ENCODE measurements around the gene SETBP1.

SETBP1 gene

DNA sequence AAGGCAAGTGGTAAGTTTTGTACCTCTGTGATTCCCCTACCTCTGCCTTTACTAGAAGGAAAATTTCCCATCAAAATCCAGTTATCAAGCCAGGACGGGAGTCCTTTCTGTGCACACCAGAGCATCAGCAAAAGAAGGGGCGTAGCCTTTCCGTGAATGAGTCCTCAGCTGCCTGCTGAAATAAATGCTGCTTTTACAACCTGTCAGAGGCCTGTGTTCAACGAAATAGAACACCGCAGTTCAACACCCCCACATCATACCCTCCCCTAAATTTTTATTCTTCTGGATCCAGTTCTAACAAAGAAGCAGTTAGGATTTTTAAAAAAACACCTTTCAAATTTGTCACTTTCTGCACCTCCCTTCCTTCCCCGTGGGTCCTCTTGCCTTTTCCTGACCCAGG, 135.8 kb downstream of the SETBP1 start:
- DNase-seq (ENCODE audit: low spot score): no peak

DNA sequence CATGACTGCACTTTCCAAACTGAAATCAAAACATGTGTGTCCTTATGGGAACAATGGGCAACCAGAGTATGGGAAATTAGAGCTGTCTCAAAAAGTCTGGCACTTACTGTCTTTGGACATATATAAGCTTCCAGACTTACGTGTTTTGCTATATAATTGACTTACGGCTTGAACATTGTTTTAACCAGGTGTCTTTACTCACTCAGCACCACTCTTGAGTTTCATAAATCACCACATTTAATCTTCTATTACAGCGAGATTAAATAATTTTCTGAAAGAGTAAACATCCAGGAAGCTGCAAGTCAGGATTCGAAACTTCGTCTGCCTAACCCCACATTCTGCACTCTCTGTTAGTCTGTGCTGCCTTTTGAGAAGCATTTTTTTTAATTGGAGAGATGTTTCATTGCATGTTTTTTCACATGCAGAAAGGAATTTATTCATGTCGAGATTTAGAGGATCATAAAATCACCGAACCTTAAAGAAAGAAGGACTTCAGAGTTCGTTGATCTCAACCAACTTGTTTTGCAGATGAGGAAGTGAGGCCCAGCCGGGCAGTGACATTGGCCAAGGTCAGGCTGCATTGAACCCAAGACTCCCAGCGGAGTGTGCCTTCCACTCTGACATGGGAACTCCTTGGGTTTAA, 137.3 kb downstream of the SETBP1 start:
- DNase-seq (ENCODE audit: low spot score): no peak

DNA sequence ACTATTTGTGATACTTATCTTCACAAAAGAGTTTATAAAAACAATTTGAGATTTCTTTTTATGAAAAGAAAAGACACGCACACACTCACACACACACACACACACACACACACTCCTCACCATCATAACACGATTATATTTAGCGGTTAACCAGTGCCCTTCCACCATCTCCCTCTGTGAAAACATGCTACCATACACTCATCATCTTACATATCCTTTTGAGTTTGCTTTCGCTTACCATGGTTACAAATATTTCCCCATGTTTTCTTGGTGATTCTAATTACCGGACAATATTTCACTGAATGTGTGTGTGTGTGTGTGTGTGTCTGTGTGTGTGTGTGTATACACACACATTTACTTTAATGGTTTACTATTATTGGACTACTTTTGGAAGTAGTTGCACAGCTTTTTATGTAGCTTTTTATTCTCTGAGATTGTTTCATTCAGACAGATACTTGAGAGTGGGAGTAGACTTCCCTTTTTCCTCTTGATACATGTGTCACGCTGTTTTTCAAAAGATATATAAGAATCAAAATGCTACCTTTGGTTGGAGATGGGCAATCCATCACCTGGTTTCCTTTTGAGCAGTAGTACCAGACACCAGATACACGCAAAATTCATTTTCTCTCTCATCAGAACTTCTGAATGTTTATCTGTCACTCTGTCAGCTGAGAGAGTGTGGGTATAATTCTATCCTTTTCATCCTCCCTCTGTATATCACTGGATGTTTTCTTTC, 138.1 kb downstream of the SETBP1 start:
- no peak for DNase-seq (ENCODE audit: low spot score)

DNA sequence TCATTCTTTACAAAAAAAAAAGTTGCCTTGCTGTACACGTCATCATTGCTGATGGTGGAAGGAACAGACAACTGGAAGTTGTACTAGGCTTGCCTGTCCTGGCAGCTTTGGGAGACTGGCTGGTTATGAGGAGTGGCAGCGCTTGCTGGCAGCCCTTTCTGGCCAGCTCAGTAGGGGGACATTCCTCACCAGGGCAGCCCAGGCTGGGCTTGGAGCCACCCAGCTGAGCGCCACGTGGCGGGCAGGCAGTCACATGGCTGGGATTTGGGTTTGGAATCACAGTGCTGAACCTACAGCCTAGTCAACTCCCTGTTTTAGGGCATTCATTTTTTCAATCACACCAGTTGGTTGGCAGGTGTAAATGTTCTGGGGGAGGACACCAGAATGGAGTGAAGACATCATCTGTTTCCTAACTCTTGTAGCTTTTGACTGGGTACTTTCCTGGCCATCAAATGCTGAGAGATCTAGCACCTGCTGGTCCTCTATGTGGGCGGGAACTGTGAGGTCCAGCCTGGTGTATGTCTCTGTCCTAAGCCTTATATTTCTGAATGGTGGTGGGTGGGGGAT, 139.3 kb downstream of the SETBP1 start:
- no peak for DNase-seq (ENCODE audit: low spot score)

DNA sequence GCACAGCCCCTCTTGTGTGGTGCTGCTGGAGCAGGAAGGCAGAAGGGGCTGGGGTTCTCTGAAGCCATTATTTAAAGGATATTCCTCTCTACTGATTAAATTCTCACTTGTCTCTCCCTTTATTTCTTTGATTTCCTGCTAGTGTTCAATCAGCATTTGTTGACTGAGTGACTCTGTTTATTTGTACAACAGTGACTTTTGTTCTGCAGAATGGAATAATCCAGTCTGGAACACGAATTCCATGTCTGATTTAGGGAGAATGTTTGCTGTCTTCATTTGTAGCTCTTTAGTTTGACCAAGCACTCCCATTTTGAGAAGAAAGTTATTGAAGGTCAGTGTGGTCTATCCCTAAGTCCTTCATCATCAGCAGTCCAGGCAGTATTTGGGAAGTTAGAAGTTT, 141.2 kb downstream of the SETBP1 start:
- DNase-seq (ENCODE audit: low spot score): no peak

GRCh38 chr18:44823286-44823685, 142.6 kb downstream of the SETBP1 start:
- no peak for DNase-seq (ENCODE audit: low spot score)

DNA sequence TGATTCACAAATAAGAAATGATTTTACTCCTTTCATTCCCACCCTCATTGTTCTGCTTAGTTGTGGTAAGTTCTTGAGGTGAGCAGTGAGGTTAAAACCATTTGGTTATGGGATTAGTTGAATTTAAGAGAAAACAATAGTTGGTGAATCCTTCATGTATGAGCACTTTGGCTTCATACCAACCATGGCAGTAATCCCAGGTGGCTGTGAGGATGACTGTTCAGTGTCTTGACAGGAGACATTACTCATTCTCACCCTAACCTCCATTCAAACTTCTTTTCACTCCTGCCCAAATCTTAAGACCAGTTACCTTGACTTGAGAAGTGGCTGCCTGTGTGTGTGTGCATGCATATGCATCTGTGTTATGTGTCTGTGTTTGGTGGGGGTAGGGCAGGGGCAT, 143.1 kb downstream of the SETBP1 start:
- peak; percentile 52 for DNase-seq (ENCODE audit: low spot score)

DNA sequence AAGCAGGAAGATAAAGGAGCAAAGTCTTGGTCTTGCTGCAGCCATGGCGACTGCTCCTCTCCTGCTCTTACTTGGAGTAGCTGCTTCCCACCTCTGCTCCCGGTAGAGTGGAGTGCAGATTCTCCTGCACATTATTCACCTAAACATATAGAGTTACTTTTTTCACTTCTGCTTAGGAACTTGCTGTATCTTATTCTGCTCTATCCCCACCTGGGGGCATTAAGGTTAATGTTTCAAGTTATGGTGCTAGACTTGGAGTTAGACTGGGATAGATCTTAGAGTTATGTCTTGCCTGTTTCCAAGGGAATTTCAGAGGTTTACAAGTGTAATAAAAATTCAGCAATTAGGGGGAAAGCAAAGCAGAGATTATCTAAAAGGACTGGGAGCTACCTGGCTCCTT, 144.2 kb downstream of the SETBP1 start:
- DNase-seq (ENCODE audit: low spot score): no peak

DNA sequence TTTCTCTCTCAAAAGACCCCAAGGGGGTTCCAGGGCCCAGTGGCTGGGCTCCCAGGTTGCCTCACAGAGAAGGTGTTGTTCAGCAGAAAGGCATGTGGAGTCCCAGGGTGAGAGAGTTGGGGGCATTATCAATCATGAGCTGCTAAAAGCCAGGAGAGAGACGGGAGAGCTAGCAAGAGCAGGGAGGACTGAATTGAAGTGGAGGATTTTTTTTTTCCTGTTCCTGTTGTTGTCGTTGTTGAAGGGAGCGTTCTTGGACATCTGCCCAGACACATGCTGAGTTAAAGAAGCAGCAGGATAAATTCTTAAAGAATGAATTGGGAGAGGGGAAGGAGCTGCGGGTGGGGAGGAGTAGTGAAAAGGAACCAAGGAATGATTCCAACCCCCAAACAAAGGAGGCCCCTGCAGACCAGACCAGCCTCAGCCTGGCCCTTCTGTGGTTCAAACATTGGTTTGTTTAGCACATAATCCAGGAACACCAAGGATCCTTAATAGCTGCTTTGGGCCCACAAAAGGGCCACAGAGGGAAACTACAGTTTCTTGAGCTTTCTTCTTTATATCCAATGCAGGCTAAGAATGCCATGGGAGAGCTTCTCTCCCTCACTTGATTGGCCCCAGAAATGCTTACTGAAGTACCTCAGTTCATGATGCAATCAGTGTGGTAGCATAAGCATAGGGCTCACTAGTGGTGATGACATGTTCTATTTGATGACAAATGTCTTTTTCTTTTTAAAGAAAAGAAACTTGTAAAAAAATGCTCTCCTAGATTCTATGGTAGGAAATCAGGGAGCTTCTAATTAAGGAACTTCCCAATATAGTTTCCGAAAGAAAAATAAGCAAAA, 146.0 kb downstream of the SETBP1 start:
- peak; percentile 75 for DNase-seq (ENCODE audit: low spot score)

DNA sequence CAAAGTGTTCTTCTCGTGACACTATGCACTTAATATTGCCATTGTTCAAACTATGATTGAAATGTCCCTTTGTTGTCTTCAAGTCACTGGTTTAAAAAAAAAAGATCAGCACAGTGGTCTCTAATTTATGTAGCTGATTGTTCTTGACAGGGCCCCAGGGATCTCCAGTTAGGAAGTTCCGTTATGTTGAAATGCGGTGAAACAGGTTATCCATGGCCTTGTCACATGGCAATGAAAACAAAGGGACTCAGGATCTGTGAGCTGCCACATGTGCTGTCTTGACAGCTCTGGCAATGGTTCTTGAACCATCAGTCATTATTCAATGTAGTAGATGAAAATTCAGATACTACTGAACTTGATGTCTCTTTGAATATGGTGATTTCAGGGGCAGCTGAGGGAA, 147.4 kb downstream of the SETBP1 start:
- DNase-seq (ENCODE audit: low spot score): no peak

GRCh38 chr18:44830581-44830980, 149.9 kb downstream of the SETBP1 start:
- DNase-seq (ENCODE audit: low spot score): no peak

- no peak for DNase-seq (ENCODE audit: low spot score)
Observed at GRCh38 chr18:44833786-44834185, 153.1 kb downstream of the SETBP1 start.

DNA sequence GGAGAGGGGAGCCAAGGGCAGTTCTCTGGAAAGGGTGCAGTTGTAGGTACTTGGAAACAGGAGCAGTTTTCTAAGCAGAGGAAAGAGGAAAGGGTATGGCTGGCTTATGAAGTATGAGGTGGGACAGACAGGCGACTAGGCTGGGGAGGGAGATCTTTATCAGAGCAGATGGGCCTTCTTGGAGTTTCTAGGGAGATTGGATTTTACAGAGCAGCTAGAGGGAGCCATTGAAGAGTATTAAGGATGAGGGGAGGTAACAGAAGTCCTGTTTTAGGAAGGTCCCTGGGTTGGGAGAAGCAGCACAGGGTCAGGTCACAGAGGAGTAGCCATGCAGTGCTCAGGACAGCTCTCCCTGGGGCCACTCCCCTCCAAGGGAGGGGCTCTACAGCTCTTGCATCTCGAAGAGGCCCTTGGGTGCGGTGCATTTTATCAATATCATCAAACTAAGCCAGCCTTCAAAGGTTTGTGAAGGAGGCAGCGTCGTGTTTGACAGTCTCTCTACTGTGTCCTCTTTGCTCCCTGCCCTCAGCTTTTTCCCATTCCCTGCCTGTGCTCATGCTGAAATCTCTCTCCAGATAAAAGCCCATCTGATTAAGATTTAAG, 154.3 kb downstream of the SETBP1 start:
- DNase-seq (ENCODE audit: low spot score): no peak

GRCh38 chr18:44835703-44836102, 155.0 kb downstream of the SETBP1 start:
- DNase-seq (ENCODE audit: low spot score): no peak

GRCh38 chr18:44836263-44836662, 155.6 kb downstream of the SETBP1 start:
- DNase-seq (ENCODE audit: low spot score): no peak

DNA sequence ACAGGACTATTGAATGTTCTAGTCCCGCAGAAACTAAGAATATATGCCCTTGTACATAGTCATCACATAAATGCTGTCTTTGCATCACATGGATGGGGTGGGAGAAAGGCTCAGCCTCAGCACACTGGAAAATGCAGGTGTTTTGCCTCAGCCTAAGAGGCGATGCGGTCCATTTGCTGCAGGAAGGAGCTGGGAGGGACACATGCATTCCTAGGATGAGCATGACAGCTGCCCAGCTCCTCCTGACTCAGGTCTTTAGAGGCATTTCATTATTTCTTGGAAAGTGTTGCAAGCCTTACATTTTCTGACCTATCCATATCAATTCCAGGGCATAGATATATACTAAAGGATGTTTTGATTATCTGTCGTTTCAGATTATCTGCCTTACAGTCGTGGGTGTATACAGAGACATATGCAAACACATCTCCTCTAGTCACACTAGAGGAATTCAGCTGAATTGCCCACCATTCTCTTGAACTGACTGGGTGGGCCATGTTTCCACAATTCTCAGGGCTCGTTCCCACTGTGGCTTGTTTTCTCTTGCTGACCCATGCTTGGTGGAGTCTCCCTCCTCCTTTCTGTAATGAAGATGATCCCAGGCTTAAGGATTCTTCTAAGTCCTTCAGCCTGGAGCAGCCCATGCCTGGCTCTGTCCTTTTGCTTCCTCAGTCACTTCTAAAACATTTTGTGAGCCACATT, 156.9 kb downstream of the SETBP1 start:
- DNase-seq (ENCODE audit: low spot score): no peak

- DNase-seq (ENCODE audit: low spot score): peak; percentile 58
Observed at GRCh38 chr18:44838971-44839666, 158.4 kb downstream of the SETBP1 start.

DNA sequence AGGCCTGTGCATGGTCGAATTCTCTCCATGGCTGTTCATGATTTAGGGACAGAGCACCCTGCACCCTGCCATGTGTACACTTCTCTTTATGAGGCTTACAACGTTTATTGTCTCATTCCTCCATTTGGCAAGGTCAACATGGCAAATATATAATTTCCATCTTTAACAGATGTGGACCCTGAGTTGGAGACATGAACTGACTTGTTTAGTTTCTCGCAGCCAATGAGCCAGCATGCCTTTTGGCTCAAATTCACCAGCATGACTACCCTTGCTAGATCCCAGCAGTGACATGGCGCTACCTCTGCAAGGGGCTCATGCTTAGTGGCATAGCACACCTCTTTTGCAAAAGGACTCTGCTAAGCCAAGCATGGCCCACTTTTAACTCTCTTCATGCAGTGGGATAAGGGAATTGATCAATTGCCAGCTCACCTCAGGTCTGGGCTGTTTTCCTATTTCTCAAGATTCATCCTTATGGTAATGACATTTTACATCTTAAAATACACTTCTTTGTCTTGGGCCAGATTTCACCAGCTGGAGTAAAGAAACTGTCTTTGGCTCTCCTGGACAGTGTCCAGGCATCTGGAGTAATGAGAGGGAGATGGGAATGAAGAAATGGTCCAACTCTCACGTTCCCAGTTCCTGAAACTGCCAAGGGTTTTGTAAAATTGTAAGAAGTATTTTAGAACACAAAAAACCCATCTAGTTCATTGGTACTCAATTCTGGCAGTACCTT, 159.5 kb downstream of the SETBP1 start:
- DNase-seq (ENCODE audit: low spot score): peak; percentile 36

- DNase-seq (ENCODE audit: low spot score): no peak
Observed at GRCh38 chr18:44841221-44841620, 160.5 kb downstream of the SETBP1 start.

Data from GM03348 (cell line).